IPS DF 6.9 (cell line): ENCODE results near the gene DYNC2I2.

ENCODE experiments used
- DNase-seq: peaks from one replicate; pipeline ENCODE4 v3.0.0-alpha.2; 2013; ENCODE audit warnings: low read depth, low spot score
- H3K27ac ChIP-seq: one replicate; pipeline ENCODE4 v1.5.1; 2013; ENCODE audit warnings: low read length, control low read depth
- H3K27me3 ChIP-seq: 2 replicates; pipeline ENCODE4 v1.6.1; 2013; ENCODE audit warnings: mild to moderate bottlenecking, low read length; ENCODE audit not compliant: control insufficient read depth, insufficient read depth
- H3K36me3 ChIP-seq: 2 replicates; pipeline ENCODE4 v1.6.1; 2013; ENCODE audit warnings: low read length; ENCODE audit not compliant: control insufficient read depth, insufficient read depth
- H3K4me1 ChIP-seq: 2 replicates; pipeline ENCODE4 v1.6.1; 2013; ENCODE audit warnings: low read length; ENCODE audit not compliant: control insufficient read depth, insufficient read depth
- H3K4me3 ChIP-seq: 2 replicates; pipeline ENCODE4 v1.5.1; 2013; ENCODE audit warnings: mild to moderate bottlenecking, low read length
- H3K9me3 ChIP-seq: 2 replicates; pipeline ENCODE4 v1.6.1; 2013; ENCODE audit warnings: low read length, inconsistent platforms; ENCODE audit not compliant: control insufficient read depth, insufficient read depth
- WGBS: extraction: QIAGEN DNeasy Blood & Tissue Kit; methylation state at CpG from one replicate; pipeline ENCODE4 v1.1.7; 2013; ENCODE audit warnings: mixed read lengths, missing lambda C conversion rate; ENCODE audit not compliant: insufficient read length, insufficient coverage; 5-methylcytosine and 5-hydroxymethylcytosine counted together

The DYNC2I2 gene

GRCh38 chr9:128628471-128629048 lies 28.1 kb downstream of the DYNC2I2 start:
- Histone ChIP-seq H3K4me1 (no peaks in the 10 kb centered on the region), H3K4me3 (no peak overlapping the region), H3K27ac (no peak overlapping the region), H3K27me3 (no peaks in the 10 kb centered on the region), H3K36me3 (peaks cover 56% of the 10 kb centered on the region), H3K9me3 (no peaks in the 10 kb centered on the region)
- no peak for DNase-seq
- WGBS = no CpG with 5 or more reads among the region's 17 CpGs

GRCh38 chr9:128627906-128628305 lies 28.7 kb downstream of the DYNC2I2 start:
- H3K4me1 ChIP-seq = no peaks in the 10 kb centered on the region
- H3K27ac ChIP-seq = no peak overlapping the region
- DNase-seq = no peak
- no peak overlapping the region for H3K4me3 ChIP-seq
- H3K36me3 ChIP-seq = peaks cover 50% of the 10 kb centered on the region
- H3K9me3 ChIP-seq = no peaks in the 10 kb centered on the region
- WGBS = no CpG with 5 or more reads among the region's 13 CpGs
- H3K27me3 ChIP-seq = no peaks in the 10 kb centered on the region

- Histone ChIP-seq H3K27me3 (no peaks in the 10 kb centered on the region), H3K9me3 (no peaks in the 10 kb centered on the region), H3K36me3 (peaks cover 43% of the 10 kb centered on the region), H3K4me3 (no peak overlapping the region), H3K27ac (no peak overlapping the region), H3K4me1 (no peaks in the 10 kb centered on the region)
- no CpG with 5 or more reads among the region's 15 CpGs for WGBS
- DNase-seq = no peak
These were observed 29.4 kb downstream of the DYNC2I2 start for GRCh38 chr9:128627127-128627715.

- Histone ChIP-seq H3K4me1 (no peaks in the 10 kb centered on the region), H3K4me3 (no peak overlapping the region), H3K9me3 (no peaks in the 10 kb centered on the region), H3K36me3 (peaks cover 43% of the 10 kb centered on the region), H3K27me3 (no peaks in the 10 kb centered on the region), H3K27ac (no peak overlapping the region)
- DNase-seq = no peak
- no CpG with 5 or more reads among the region's 16 CpGs for WGBS
These were observed 30.5 kb downstream of the DYNC2I2 start for GRCh38 chr9:128626181-128626580.

GRCh38 chr9:128625391-128626146 lies 31.1 kb downstream of the DYNC2I2 start:
- no CpG with 5 or more reads among the region's 20 CpGs for WGBS
- H3K36me3 ChIP-seq = peaks cover 47% of the 10 kb centered on the region
- no peak overlapping the region for H3K27ac ChIP-seq
- no peaks in the 10 kb centered on the region for H3K4me1 ChIP-seq
- no peak overlapping the region for H3K4me3 ChIP-seq
- no peaks in the 10 kb centered on the region for H3K27me3 ChIP-seq
- no peaks in the 10 kb centered on the region for H3K9me3 ChIP-seq
- DNase-seq = no peak

- DNase-seq = no peak
- no CpG with 5 or more reads among the region's 10 CpGs for WGBS
- peaks cover 50% of the 10 kb centered on the region for H3K36me3 ChIP-seq
These were observed 32.1 kb downstream of the DYNC2I2 start for GRCh38 chr9:128624566-128624965.

GRCh38 chr9:128621730-128622455 lies 34.8 kb downstream of the DYNC2I2 start:
- no peaks in the 10 kb centered on the region for H3K9me3 ChIP-seq
- no peak for DNase-seq
- no peaks in the 10 kb centered on the region for H3K4me1 ChIP-seq
- no peak overlapping the region for H3K27ac ChIP-seq
- no peak overlapping the region for H3K4me3 ChIP-seq
- H3K27me3 ChIP-seq = no peaks in the 10 kb centered on the region
- no CpG with 5 or more reads among the region's 14 CpGs for WGBS
- H3K36me3 ChIP-seq = peaks cover 54% of the 10 kb centered on the region

More at GRCh38 chr9:128624566-128624965, 32.1 kb downstream of the DYNC2I2 start:
- Histone ChIP-seq H3K27ac (no peak overlapping the region), H3K9me3 (no peaks in the 10 kb centered on the region), H3K4me1 (no peaks in the 10 kb centered on the region), H3K4me3 (no peak overlapping the region), H3K27me3 (no peaks in the 10 kb centered on the region)

- Histone ChIP-seq H3K4me1 (no peaks in the 10 kb centered on the region), H3K9me3 (no peaks in the 10 kb centered on the region), H3K36me3 (peaks cover 45% of the 10 kb centered on the region)
These were observed 36.9 kb downstream of the DYNC2I2 start for GRCh38 chr9:128619779-128620178.

GRCh38 chr9:128619127-128619526 lies 37.5 kb downstream of the DYNC2I2 start:
- Histone ChIP-seq H3K9me3 (no peaks in the 10 kb centered on the region), H3K36me3 (peaks cover 40% of the 10 kb centered on the region), H3K27ac (no peak overlapping the region), H3K4me1 (no peaks in the 10 kb centered on the region), H3K27me3 (no peaks in the 10 kb centered on the region), H3K4me3 (no peak overlapping the region)
- no CpG with 5 or more reads among the region's 6 CpGs for WGBS
- no peak for DNase-seq

More at GRCh38 chr9:128619779-128620178, 36.9 kb downstream of the DYNC2I2 start:
- Histone ChIP-seq H3K4me3 (no peak overlapping the region), H3K27me3 (no peaks in the 10 kb centered on the region), H3K27ac (no peak overlapping the region)
- no peak for DNase-seq
- no CpG with 5 or more reads among the region's 5 CpGs for WGBS

- DNase-seq = no peak
- Histone ChIP-seq H3K4me3 (no peak overlapping the region), H3K4me1 (no peaks in the 10 kb centered on the region), H3K27me3 (no peaks in the 10 kb centered on the region), H3K9me3 (no peaks in the 10 kb centered on the region), H3K27ac (no peak overlapping the region), H3K36me3 (peaks cover 46% of the 10 kb centered on the region)
- no CpG with 5 or more reads among the region's 8 CpGs for WGBS
These were observed 38.7 kb downstream of the DYNC2I2 start for GRCh38 chr9:128617943-128618342.
